Mononuclear cell (primary cell): Measurements from ENCODE around the gene BLOC1S4. TPM values are rescaled to one million over a fixed set of nuclear protein-coding genes. Genes with fewer than 3 reads are reported as not detected.
"Not testable (repeated sequence)": the region's sequence is repeated elsewhere in the genome, so short reads cannot be mapped to it uniquely, and the experiment has no call there.

Experiments used
- H3K27me3 ChIP-seq: 2 replicates; pipeline ENCODE4 v1.6.0; 2011; ENCODE audit warnings: low read length, control low read depth; ENCODE audit not compliant: insufficient read depth
- H3K4me1 ChIP-seq: 2 replicates; pipeline ENCODE4 v1.5.1; 2011; ENCODE audit warnings: mild to moderate bottlenecking, low read length, control low read depth; ENCODE audit not compliant: insufficient read depth
- H3K4me3 ChIP-seq: 2 replicates; pipeline ENCODE4 v1.5.1; 2011; ENCODE audit warnings: mild to moderate bottlenecking, low read length, moderate library complexity
- H3K9me3 ChIP-seq: 2 replicates; pipeline ENCODE4 v1.5.1; 2011; ENCODE audit warnings: low read depth, mild to moderate bottlenecking, control low read depth, low read length
- total RNA-seq: library from RNA; depleted of rRNA; stranded (reverse); fragments of >200 nt; gene quantifications from one replicate; pipeline ENCODE4 v1.2.3, GENCODE V29; 2012

The BLOC1S4 gene
- total RNA-seq, 1 donor, result 12.8 TPM

DNA sequence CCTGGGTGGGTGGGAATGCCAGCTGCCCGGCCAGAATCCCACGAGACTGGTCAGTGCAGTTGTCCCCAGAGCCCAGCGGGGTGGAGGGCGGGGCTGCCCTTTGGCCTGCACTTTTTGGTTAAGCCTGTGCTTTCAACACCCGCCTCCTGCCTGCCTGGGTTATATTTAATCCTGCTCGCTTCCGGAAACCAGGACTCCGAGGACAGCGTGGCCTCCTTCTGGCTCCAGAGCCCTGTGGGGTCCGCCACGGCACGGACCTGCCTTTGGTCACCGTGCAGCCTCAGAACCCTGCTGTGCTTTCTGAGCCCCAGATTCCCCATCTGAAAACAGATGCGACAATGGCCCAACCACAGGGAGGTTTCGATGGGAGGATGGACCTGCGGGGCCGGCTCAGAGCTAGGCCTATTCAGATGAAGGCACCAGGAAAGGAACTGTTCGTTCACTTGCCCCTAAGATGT is 37.2 kb downstream of the BLOC1S4 start:
- Histone ChIP-seq H3K4me3 (no peak overlapping the region), H3K27me3 (no peaks in the 10 kb centered on the region), H3K9me3 (no peaks in the 10 kb centered on the region), H3K4me1 (peaks cover 10% of the 10 kb centered on the region)

DNA sequence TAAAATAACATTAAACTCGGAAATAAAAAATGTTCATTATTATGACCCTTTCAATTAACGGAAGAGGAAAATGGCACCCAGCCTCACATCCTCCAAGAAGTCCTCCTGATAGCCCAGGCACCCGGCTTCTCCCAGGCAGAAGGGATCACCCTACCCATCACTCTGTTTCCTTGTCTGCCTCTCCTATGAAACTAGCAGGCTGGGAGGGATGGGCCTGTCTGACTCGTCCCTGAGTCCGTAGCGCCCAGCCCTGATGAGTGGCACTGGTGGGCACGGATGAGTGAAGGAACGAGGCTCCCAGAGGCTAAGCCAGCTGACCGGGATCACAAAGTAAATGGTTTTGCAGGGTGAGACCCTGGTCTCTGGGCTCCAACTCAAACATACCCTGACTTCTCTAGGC is 37.9 kb downstream of the BLOC1S4 start:
- Histone ChIP-seq H3K4me1 (peaks cover 10% of the 10 kb centered on the region), H3K27me3 (no peaks in the 10 kb centered on the region), H3K4me3 (no peak overlapping the region), H3K9me3 (no peaks in the 10 kb centered on the region)

DNA sequence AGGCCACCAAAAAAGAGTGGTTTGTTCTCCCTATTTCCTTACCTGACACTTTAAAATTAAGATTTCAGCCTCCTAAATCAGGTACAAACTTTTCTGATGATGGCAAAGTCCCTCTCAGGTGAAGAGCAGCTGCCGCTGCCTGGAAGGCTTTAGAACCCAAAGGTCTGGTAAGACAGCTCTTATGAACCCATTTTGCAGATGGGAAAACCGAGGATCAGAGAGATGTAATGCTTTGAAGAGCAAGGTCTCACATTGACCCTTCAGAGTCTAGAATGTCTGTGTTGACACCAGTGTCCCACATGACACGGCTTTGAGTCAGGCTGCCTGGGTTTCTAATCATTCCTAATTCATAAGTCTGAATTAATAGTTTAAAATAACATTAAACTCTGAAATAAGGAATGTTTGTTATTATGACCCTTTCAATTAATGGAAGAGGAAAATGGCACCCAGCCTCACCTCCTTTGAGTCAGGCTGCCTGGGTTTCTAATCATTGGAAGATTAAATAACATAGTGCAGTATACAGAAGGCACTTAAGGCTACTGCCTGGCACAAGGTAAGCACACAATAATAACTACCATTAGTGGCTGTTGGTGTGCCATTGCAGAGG is 38.6 kb downstream of the BLOC1S4 start:
- Histone ChIP-seq H3K9me3 (no peaks in the 10 kb centered on the region), H3K4me3 (no peak overlapping the region), H3K4me1 (peaks cover 10% of the 10 kb centered on the region), H3K27me3 (no peaks in the 10 kb centered on the region)

DNA sequence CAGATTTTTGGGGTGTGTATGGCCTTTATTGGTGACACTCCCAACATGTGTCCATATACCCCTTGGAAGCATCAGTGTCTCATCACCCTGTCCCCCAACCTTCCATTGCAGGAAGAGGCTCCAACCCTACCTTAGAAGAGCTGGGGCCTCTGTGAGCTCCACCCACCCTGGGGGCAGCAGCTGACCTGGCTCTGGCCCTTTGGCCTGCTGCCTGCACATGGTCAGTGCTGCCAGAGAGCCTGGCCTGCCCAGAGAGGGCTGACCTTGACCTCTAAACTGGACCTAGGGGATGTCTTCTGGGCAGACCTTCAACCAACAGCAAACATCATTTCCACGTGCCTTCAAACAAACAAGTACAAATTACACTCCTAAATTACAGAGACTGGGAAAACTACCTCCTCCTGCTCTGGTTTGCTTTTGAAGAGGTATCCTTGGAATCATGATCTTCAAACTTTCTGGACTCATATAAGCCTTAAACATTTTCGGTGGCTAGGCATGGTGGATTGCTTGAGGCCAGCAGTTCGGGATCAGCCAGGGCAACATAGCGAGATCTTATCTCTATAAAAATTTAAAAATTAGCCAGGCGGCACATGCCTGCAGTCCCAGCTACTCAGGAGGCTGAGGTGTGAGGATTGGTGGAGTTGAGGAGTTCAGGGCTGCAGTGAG is 39.2 kb downstream of the BLOC1S4 start:
- Histone ChIP-seq H3K4me3 (no peak overlapping the region), H3K27me3 (no peaks in the 10 kb centered on the region), H3K9me3 (no peaks in the 10 kb centered on the region), H3K4me1 (peaks cover 10% of the 10 kb centered on the region)

DNA sequence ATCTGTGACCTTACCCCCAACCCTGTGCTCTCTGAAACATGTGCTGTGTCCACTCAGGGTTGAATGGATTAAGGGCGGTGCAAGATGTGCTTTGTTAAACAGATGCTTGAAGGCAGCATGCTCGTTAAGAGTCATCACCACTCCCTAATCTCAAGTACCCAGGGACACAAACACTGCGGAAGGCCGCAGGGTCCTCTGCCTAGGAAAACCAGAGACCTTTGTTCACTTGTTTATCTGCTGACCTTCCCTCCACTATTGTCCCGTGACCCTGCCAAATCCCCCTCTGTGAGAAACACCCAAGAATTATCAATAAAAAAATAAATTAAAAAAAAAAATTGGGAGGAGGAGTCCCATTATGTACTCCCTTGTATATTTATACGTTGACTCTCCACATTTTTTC is 40.4 kb downstream of the BLOC1S4 start:
- not testable (repeated sequence) for H3K4me3 ChIP-seq, H3K27me3 ChIP-seq, H3K9me3 ChIP-seq
- peaks cover 10% of the 10 kb centered on the region for H3K4me1 ChIP-seq

DNA sequence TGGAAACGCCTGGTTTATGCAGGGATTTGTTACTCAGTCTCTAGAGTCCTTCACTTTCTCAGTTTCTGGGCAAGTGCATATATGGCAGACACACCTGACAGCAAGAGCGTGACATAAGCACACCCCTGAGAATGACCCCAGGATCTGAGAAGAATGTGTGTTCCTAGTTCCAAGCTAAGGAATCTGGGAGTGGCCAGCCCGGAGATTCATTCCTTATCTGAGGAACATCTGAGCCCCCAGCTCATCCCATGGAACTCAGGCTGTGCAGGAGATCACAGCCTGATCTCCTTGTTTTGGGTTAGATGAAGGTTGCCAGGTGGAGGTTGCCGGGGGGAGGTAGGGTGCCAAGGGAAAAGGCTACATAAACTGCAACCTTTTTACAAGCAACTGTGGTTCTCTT is 42.8 kb downstream of the BLOC1S4 start:
- H3K27me3 ChIP-seq, result no peaks in the 10 kb centered on the region
- no peaks in the 10 kb centered on the region for H3K4me1 ChIP-seq
- no peaks in the 10 kb centered on the region for H3K9me3 ChIP-seq
- no peak overlapping the region for H3K4me3 ChIP-seq

DNA sequence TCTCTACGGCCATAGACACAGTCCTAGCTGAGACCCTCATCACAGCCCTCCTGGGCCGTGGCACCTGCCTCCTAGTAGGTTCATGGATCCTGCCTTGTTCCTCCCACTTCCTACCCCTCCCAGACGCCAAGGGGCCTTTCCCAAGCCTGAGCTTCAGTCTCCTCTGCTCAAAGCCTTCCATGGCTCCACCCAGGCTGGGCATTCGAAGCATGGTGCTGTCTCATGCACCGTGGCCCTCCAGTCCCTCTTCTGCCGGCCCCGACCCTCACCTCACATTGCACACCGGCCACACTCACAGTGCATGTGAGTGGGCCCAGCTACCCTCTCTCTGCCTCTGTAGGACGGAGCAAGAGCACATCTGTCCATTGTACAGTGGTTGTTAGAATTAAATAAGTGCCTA is 44.9 kb downstream of the BLOC1S4 start:
- H3K27me3 ChIP-seq, result no peaks in the 10 kb centered on the region
- H3K4me3 ChIP-seq, result no peak overlapping the region
- no peaks in the 10 kb centered on the region for H3K4me1 ChIP-seq

DNA sequence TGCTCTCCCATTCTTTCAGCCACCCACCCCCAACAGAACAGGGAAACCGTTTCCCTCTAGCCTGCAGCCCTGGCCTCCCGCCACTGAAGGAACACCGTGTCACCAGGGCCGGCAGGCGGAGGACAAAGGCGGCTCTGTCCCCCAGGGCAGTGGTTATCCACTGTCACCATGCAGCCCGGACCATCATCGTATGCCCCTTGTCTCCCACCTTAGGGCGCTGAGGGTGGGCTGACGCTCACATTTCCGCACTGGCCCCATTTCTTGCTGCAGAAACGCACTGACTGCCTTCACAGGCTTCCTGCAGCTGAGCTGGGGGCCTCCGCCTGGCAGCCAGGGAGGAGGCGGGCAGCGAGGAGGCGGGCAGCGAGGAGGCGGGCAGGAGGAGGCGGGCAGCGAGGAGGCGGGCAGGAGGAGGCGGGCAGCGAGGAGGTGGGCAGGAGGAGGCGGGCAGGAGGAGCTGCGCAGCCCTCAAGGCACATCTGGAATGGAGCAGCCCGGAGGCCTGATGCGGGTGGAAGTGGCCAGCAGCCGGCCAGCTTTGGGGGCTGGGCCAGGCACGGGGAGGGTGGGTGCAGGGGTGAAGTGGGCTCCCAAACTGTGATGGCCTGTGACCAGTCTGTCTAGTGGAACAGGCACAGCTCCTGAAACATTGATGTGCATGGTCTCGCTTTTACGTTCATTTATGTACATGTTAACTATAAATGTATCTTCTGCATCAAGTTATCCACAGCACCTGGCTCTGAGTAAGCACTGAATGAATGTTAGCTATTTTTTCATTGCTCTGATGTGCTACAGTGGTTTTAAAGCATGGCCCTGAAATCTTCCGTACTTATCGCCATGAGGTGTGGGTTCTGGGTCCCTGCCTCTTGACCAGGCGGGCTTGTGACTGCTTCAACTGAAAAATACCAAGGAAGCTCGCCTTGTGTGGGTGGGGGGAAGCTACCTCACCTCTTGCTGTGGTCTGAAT is 46.0 kb downstream of the BLOC1S4 start:
- H3K4me3 ChIP-seq, result no peak overlapping the region
- H3K9me3 ChIP-seq, result no peaks in the 10 kb centered on the region
- H3K27me3 ChIP-seq, result no peaks in the 10 kb centered on the region
- H3K4me1 ChIP-seq, result no peaks in the 10 kb centered on the region

More for the DNA sequence above, 44.9 kb downstream of the BLOC1S4 start:
- H3K9me3 ChIP-seq, result no peaks in the 10 kb centered on the region

DNA sequence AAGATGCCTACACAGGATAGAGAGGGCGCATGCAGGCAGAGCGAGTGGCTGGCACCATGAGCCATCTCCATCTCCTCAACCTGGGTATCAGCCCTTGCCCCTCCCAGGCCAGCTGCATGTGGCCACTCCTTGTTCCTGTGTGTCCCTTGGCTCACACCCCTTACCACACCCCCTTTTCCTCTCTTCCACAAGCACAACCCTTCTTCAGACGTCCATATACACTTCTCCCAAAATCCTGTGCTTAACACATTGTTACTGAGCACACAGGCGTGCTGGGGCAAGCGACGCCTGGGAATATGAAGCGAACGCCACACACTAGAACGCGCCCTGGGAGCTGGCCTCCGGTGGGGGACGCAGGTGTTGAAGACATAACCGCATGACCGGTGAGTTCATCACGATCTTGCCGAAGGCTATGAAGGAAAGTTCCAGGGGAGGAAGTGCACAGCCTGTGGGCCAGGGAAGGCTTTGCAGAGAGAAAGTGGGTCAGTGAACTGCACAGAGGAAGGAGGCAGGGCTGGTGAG is 47.4 kb downstream of the BLOC1S4 start:
- Histone ChIP-seq H3K4me3 (no peak overlapping the region), H3K9me3 (no peaks in the 10 kb centered on the region), H3K27me3 (no peaks in the 10 kb centered on the region), H3K4me1 (peaks cover 6% of the 10 kb centered on the region)

DNA sequence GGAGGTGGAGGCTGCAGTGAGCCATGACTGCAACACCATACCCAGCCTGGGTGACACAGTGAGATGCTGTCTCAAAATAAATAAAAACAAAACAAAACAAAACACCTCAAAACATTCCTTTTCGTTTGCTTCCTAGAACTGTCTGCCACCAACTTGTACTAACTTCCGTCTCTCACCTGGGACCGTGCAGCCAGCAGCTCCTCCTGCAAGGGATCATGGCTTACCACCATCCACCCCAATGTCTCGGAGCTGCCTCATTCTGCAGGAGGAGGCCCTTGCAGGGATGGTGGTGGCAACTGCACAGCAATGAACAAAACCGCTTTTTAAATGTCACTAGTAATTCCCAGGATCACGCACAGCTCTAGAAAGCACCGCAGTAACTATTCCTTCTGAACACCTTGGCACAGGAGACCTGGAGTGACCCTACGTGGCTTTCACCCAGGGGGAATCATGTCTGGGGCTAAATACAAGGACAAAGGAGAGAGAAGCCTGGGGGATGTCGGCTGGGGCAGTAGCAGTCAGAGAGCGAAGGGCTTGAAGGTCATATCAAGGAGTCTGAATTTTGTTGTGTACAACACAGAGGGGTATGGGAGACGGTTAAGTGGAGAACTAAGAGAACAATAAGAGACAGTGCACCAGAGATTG is 49.1 kb downstream of the BLOC1S4 start:
- H3K4me1 ChIP-seq, result peaks cover 17% of the 10 kb centered on the region
- no peaks in the 10 kb centered on the region for H3K9me3 ChIP-seq
- no peak overlapping the region for H3K4me3 ChIP-seq
- H3K27me3 ChIP-seq, result no peaks in the 10 kb centered on the region

DNA sequence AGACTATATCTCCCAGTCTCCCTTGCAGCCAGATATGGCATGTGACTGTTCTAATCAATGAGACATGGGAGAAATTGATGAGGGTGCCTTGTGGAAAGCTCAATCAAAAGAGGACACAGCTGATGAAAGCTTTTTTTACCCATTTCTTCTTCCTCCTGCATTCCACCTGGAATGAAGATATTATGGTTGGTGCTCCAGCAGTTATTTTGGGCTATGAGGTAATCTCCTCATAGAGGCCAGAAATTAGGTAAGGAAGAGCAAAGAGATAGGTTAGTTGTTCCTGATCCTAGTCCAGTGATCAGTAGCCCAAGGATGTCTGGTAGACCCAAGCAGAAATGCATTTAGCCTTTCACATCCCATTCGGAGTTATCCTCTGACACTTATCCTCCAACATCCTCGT is 49.7 kb downstream of the BLOC1S4 start:
- Histone ChIP-seq H3K4me3 (no peak overlapping the region), H3K4me1 (peaks cover 17% of the 10 kb centered on the region)

More for the DNA sequence above, 49.7 kb downstream of the BLOC1S4 start:
- Histone ChIP-seq H3K27me3 (no peaks in the 10 kb centered on the region), H3K9me3 (no peaks in the 10 kb centered on the region)

Other genes with a start within 250 kb of the BLOC1S4 start
- not detected for gene PPP2R2C, start 243.6 kb upstream of the BLOC1S4 start, total RNA-seq
- gene MAN2B2, start 141.0 kb upstream of the BLOC1S4 start, total RNA-seq, result 16.7 TPM
- 77.9 TPM for gene MRFAP1, start 75.5 kb upstream of the BLOC1S4 start, total RNA-seq
- 0.31 TPM for gene S100P, start 22.3 kb upstream of the BLOC1S4 start, total RNA-seq
- gene MRFAP1L1, start 6.3 kb upstream of the BLOC1S4 start, total RNA-seq, result 42.8 TPM
- gene KIAA0232, start 66.6 kb downstream of the BLOC1S4 start, total RNA-seq, result 28.4 TPM
- 35.4 TPM for gene TBC1D14, start 193.7 kb downstream of the BLOC1S4 start, total RNA-seq